ENCODE measurements around the gene QPCT.
A peak's percentile ranks its signal among the peaks of the same experiment; 100 is the strongest.

Gene QPCT

GRCh38 chr2:37324786-37325624, 19.4 kb upstream of the QPCT start, which contains the start of gene PRKD3:
TSS of gene PRKD3 (minus strand) at chr2:37324833. CDS start at chr2:37316524, 8,309 bp downstream.
- no peak for DNase-seq (ENCODE audit: low spot score)

GRCh38 chr2:37325625-37326071, 18.8 kb upstream of the QPCT start:
- no peak for DNase-seq (ENCODE audit: low spot score)

GRCh38 chr2:37326285-37326684, 18.1 kb upstream of the QPCT start:
- DNase-seq (ENCODE audit: low spot score) = peak; percentile 50

GRCh38 chr2:37326866-37327634, 17.4 kb upstream of the QPCT start:
- no peak for DNase-seq (ENCODE audit: low spot score)

GRCh38 chr2:37330681-37331080, 13.7 kb upstream of the QPCT start:
- DNase-seq (ENCODE audit: low spot score) = no peak

- no peak for DNase-seq (ENCODE audit: low spot score)
Observed at GRCh38 chr2:37332560-37332959, 11.9 kb upstream of the QPCT start.

- no peak for DNase-seq (ENCODE audit: low spot score)
Observed at GRCh38 chr2:37333256-37333655, 11.2 kb upstream of the QPCT start.

GRCh38 chr2:37335604-37336003, 8.8 kb upstream of the QPCT start:
- no peak for DNase-seq (ENCODE audit: low spot score)

GRCh38 chr2:37337620-37338280, 6.7 kb upstream of the QPCT start:
- DNase-seq (ENCODE audit: low spot score) = no peak

- no peak for DNase-seq (ENCODE audit: low spot score)
Observed at GRCh38 chr2:37338933-37339332, 5.5 kb upstream of the QPCT start.

- no peak for DNase-seq (ENCODE audit: low spot score)
Observed at GRCh38 chr2:37340637-37341036, 3.8 kb upstream of the QPCT start.

- no peak for DNase-seq (ENCODE audit: low spot score)
Observed at GRCh38 chr2:37342591-37343220, 1.7 kb upstream of the QPCT start.

GRCh38 chr2:37343537-37344434, 644 bp upstream of the QPCT start:
- no peak for DNase-seq (ENCODE audit: low spot score)

- no peak for DNase-seq (ENCODE audit: low spot score)
Observed at GRCh38 chr2:37348155-37348554, 3.7 kb downstream of the QPCT start.

- DNase-seq (ENCODE audit: low spot score) = no peak
Observed at GRCh38 chr2:37349231-37349860, 4.9 kb downstream of the QPCT start.

GRCh38 chr2:37350034-37350433, 5.6 kb downstream of the QPCT start:
- DNase-seq (ENCODE audit: low spot score) = no peak

GRCh38 chr2:37354531-37354930, 10.1 kb downstream of the QPCT start:
- no peak for DNase-seq (ENCODE audit: low spot score)

GRCh38 chr2:37355735-37356134, 11.3 kb downstream of the QPCT start:
- DNase-seq (ENCODE audit: low spot score) = no peak

- no peak for DNase-seq (ENCODE audit: low spot score)
Observed at GRCh38 chr2:37356299-37356698, 11.9 kb downstream of the QPCT start.

- no peak for DNase-seq (ENCODE audit: low spot score)
Observed at GRCh38 chr2:37357069-37357468, 12.6 kb downstream of the QPCT start.

GRCh38 chr2:37357530-37357929, 13.1 kb downstream of the QPCT start:
- no peak for DNase-seq (ENCODE audit: low spot score)

All from putamen (tissue), 1 donor.